HepG2 (cell line): ENCODE data around the gene AUTS2.

Source experiments
- FOXP1 ChIP-seq, 2 experiments: fragments of 450-650 bp in 1 of 2; IDR thresholded peaks; 2 replicates each; pipeline ENCODE4 v1.6.1; 2017 to 2018; ENCODE audit warnings: antibody characterized with exemption in 1 of 2
- HMGXB3 ChIP-seq: sonication (generic); formaldehyde crosslinking; IDR thresholded peaks from 2 replicates; pipeline ENCODE4 v1.4.0; 2020; ENCODE audit warnings: missing genetic modification reagents, borderline replicate concordance
- IRF1 ChIP-seq: sonication (generic); formaldehyde crosslinking; IDR thresholded peaks from 2 replicates; pipeline ENCODE4 v1.4.0; 2020; ENCODE audit warnings: low read depth, mild to moderate bottlenecking, missing genetic modification reagents
- KLF16 ChIP-seq, 2 experiments: sonication (generic) in 1 of 2; formaldehyde crosslinking in 1 of 2; IDR thresholded peaks; 2 replicates each; pipeline versions ENCODE4 v1.6.1 to v1.8.0; 2016 to 2023; ENCODE audit warnings: missing genetic modification reagents in 2 of 2, missing compliant biosample characterization in 1 of 2
- MEIS2 ChIP-seq: sonication (generic); formaldehyde crosslinking; IDR thresholded peaks from 2 replicates; pipeline ENCODE4 v1.9.0; 2021; ENCODE audit warnings: mild to moderate bottlenecking, missing genetic modification reagents
- PAXIP1 ChIP-seq: sonication (generic); formaldehyde crosslinking; conservative IDR thresholded peaks from 2 replicates; pipeline ENCODE4 v1.4.0; 2020; ENCODE audit warnings: mild to moderate bottlenecking, missing genetic modification reagents, moderate library complexity
- POLR2A ChIP-seq, 2 experiments: IDR thresholded peaks; 2 replicates each; pipeline ENCODE4 v1.6.1; 2011; ENCODE audit warnings: low read depth in 2 of 2, low read length in 2 of 2, mild to moderate bottlenecking in 1 of 2, moderate library complexity in 1 of 2; ENCODE audit not compliant: insufficient read depth in 1 of 2
- RELA ChIP-seq: sonication (generic); formaldehyde crosslinking; IDR thresholded peaks from 2 replicates; pipeline ENCODE4 v1.4.0; 2020; ENCODE audit warnings: missing genetic modification reagents
- SUZ12 ChIP-seq: fragments of 150-350 bp; IDR thresholded peaks from 2 replicates; pipeline ENCODE4 v1.6.1; 2014; ENCODE audit warnings: low read depth, low read length
- TCF12 ChIP-seq, 2 experiments: fragments of 450-650 bp in 1 of 2; sonication (generic) in 1 of 2; formaldehyde crosslinking in 1 of 2; IDR thresholded peaks; 2 replicates each; pipeline versions ENCODE4 v1.6.1 to v1.8.0; 2017 to 2022; ENCODE audit warnings: antibody characterized with exemption in 1 of 2, mild to moderate bottlenecking in 1 of 2, missing genetic modification reagents in 1 of 2, moderate library complexity in 1 of 2
- TGIF2 ChIP-seq: IDR thresholded peaks from 2 replicates; pipeline ENCODE4 v1.6.1; 2016; ENCODE audit warnings: control low read depth, missing compliant biosample characterization
- TP53 ChIP-seq: sonication (generic); formaldehyde crosslinking; conservative IDR thresholded peaks from 2 replicates; pipeline ENCODE4 v1.4.0; 2020; ENCODE audit warnings: missing genetic modification reagents
- ZNF10 ChIP-seq: sonication (generic); formaldehyde crosslinking; IDR thresholded peaks from 2 replicates; pipeline ENCODE4 v1.4.0; 2020; ENCODE audit warnings: mild to moderate bottlenecking, low read depth, missing genetic modification reagents, borderline replicate concordance
- TF ChIP-seq, protein P1 (sequence below): sonication (generic); formaldehyde crosslinking; IDR thresholded peaks from 2 replicates; pipeline ENCODE4 v1.5.0; 2020; ENCODE audit warnings: mild to moderate bottlenecking, missing genetic modification reagents, moderate library complexity

DNA sequence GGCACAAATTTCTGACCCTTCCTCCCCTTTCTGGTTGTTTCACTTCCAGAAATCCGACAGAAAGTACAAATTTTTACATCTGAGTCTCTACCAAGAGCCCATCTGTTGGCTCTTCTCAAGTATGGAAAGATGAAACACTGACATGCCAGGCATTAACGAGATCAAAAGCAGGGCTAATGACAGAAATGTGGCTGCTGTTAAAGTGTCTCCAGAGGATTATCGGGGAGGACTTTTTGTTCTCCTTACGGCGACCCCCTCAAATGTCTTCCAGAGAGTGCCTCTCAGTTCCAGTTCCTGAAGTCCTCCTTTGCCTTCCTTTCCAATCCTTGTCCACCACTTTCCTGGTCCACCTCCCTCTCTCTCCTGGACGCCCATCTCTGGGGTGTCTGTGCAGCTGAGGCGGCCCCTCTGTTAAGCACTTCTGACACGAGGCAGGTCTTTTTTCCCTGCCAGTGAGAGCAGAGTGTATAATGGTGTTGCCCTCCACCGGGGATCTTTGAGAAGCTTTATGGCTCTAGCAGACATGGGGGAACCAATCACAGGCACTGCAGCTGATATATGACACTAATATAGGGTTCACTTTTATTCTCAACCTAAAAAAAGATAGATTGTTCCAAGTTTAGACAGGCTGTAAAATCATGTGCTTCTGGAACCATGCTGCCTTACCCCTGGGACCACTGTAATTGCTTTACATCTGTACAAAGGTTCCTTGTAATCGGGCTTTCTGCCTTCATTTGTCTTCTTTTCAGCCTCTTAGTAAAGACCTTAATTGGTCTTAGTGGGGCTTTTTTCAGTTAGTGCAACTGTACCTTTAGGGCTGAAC lies 757.1 kb downstream of the AUTS2 start:
- TF ChIP-seq POLR2A (IDR thresholded peaks at IDR 0.05; ENCODE audit: insufficient read depth in 1 of 2, low read depth in 2 of 2, low read length in 2 of 2): no peak
- TF ChIP-seq HMGXB3 (CRISPR knock-in tag): no peak
- TF ChIP-seq SUZ12: no peak
- no peak for TF ChIP-seq PAXIP1
- TF ChIP-seq IRF1: no peak
- TF ChIP-seq, protein P1, sequence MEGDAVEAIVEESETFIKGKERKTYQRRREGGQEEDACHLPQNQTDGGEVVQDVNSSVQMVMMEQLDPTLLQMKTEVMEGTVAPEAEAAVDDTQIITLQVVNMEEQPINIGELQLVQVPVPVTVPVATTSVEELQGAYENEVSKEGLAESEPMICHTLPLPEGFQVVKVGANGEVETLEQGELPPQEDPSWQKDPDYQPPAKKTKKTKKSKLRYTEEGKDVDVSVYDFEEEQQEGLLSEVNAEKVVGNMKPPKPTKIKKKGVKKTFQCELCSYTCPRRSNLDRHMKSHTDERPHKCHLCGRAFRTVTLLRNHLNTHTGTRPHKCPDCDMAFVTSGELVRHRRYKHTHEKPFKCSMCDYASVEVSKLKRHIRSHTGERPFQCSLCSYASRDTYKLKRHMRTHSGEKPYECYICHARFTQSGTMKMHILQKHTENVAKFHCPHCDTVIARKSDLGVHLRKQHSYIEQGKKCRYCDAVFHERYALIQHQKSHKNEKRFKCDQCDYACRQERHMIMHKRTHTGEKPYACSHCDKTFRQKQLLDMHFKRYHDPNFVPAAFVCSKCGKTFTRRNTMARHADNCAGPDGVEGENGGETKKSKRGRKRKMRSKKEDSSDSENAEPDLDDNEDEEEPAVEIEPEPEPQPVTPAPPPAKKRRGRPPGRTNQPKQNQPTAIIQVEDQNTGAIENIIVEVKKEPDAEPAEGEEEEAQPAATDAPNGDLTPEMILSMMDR (CRISPR knock-in tag): no peak
- TF ChIP-seq RELA (CRISPR knock-in tag): no peak
- TF ChIP-seq KLF16 (CRISPR knock-in tag; IDR thresholded peaks at IDR 0.05): no peak
- no peak for TF ChIP-seq TP53 (CRISPR knock-in tag)
- no peak for TF ChIP-seq ZNF10
- no peak for TF ChIP-seq TCF12 (IDR thresholded peaks at IDR 0.05)
- TF ChIP-seq TCF12 (CRISPR knock-in tag; IDR thresholded peaks at IDR 0.05): no peak
- no peak for TF ChIP-seq MEIS2 (CRISPR knock-in tag)
- no peak for TF ChIP-seq TGIF2
- no peak for TF ChIP-seq FOXP1 (IDR thresholded peaks at IDR 0.05)
- no peak for TF ChIP-seq FOXP1 (CRISPR knock-in tag; IDR thresholded peaks at IDR 0.05)
